Inflammatory macrophage treated with lipopolysaccharide for 4 hours (primary cell): ENCODE results near the gene TCF7L1.
A peak's percentile ranks its signal among the peaks of the same experiment; 100 is the strongest.
"Not testable (repeated sequence)": the region's sequence is repeated elsewhere in the genome, so short reads cannot be mapped to it uniquely, and the experiment has no call there.

ENCODE experiments used
- DNase-seq: peaks from one replicate; pipeline ENCODE4 v3.0.0-alpha.2; 2020

TCF7L1 gene

GRCh38 chr2:85327822-85328617 lies 194.8 kb downstream of the TCF7L1 start, which contains the start of gene TGOLN2:
TSS of gene TGOLN2 (minus strand) at chr2:85327989. CDS start at chr2:85327962, 27 bp downstream.
- DNase-seq: peak; percentile 96

GRCh38 chr2:85329181-85329651 lies 196.0 kb downstream of the TCF7L1 start:
- no peak for DNase-seq

- DNase-seq: not testable (repeated sequence)
These were observed 196.5 kb downstream of the TCF7L1 start for GRCh38 chr2:85329701-85330100.

GRCh38 chr2:85330839-85331636 lies 197.8 kb downstream of the TCF7L1 start:
- DNase-seq: no peak

GRCh38 chr2:85333877-85334276 lies 200.7 kb downstream of the TCF7L1 start:
- not testable (repeated sequence) for DNase-seq

- DNase-seq: no peak
These were observed 201.7 kb downstream of the TCF7L1 start for GRCh38 chr2:85334928-85335327.

GRCh38 chr2:85340034-85340892 lies 207.1 kb downstream of the TCF7L1 start:
- DNase-seq: no peak

GRCh38 chr2:85341269-85342029 lies 208.3 kb downstream of the TCF7L1 start:
- no peak for DNase-seq

- no peak for DNase-seq
These were observed 209.0 kb downstream of the TCF7L1 start for GRCh38 chr2:85342156-85342555.

- not testable (repeated sequence) for DNase-seq
These were observed 210.2 kb downstream of the TCF7L1 start for GRCh38 chr2:85343207-85343895.

GRCh38 chr2:85344356-85344954 lies 211.3 kb downstream of the TCF7L1 start:
- DNase-seq: no peak

- DNase-seq: no peak
These were observed 214.4 kb downstream of the TCF7L1 start for GRCh38 chr2:85347599-85347998.

- DNase-seq: no peak
These were observed 220.7 kb downstream of the TCF7L1 start for GRCh38 chr2:85353876-85354285.

- peak; percentile 99 for DNase-seq
These were observed 221.3 kb downstream of the TCF7L1 start, which contains the start of the genes ELMOD3 and RETSAT for GRCh38 chr2:85354286-85355072. TSS of gene ELMOD3 (plus strand) at chr2:85354769. CDS start at chr2:85357199, 2,430 bp downstream. TSS of gene RETSAT (minus strand) at chr2:85354528. CDS start at chr2:85354507, 21 bp downstream.

- DNase-seq: no peak
These were observed 221.8 kb downstream of the TCF7L1 start for GRCh38 chr2:85355073-85355410.

- DNase-seq: no peak
These were observed 222.3 kb downstream of the TCF7L1 start for GRCh38 chr2:85355521-85355920.

- DNase-seq: no peak
These were observed 223.0 kb downstream of the TCF7L1 start for GRCh38 chr2:85356186-85356585.

- no peak for DNase-seq
These were observed 224.5 kb downstream of the TCF7L1 start for GRCh38 chr2:85357736-85358135.
